RCC 7860 (cell line): Measurements from ENCODE around the gene DPAGT1.
"Not testable (repeated sequence)": the region's sequence is repeated elsewhere in the genome, so short reads cannot be mapped to it uniquely, and the experiment has no call there.

ENCODE experiments used
- DNase-seq: peaks from one replicate; pipeline ENCODE4 v3.0.0-alpha.2; 2015; ENCODE audit warnings: low spot score
- FAIRE-seq: peaks from 2 replicates; lab custom pipeline; 2012; peaks lifted over from hg19 to GRCh38; lab: Jason Lieb, UNC

Gene DPAGT1

DNA sequence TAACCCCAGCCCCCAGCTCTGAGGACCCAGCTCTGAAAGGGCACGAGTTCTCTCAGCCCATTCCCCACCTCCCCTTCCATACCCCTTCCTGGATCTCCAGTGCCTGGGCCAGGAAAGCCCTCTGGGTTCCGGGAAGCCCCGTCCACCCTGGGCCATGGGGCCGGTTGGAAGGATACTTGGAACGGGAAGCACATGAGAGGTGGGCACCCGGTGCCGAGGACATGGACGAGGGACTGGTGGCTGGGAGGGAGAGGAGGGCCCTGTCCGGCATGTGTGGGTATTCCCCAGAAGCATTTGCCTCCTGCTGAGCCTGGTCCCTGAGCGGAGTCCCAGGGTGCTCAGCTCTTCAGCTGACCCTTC lies 14.6 kb upstream of the DPAGT1 start:
- no peak for DNase-seq
- no peak for FAIRE-seq

DNA sequence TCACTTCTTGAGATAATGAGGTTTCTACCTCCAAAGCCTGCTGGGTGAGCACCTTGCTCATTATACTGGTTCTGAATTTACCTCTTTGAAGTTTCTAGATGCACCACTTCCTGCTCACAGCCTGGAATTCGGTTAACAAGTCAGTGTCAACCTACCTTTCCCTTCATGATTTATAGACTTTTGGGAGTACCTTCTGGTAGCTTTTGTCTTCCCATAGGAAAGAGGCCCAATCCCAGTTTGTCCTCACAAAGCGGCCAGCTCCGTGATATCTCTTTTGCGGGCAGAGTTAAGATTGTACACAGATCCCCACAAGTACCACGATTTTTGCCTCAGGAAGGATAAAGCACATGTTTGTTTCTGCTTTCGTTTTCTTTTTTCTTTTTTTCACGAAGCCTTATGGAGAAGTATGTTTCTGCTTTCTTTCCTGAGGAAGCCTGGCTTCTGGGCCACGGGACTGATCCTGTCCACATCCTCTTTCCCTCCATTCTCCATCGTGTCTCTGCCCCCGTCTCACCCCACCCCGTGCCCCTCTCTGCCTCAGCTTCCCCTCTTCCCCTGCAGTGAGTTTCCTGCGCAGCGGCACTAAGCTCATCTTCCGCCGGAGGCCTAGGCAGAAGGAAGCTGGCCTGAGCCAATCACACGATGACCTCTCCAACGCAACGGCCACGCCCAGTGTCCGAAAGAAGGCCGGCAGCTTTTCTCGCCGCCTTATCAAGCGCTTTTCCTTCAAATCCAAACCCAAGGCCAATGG lies 14.0 kb upstream of the DPAGT1 start:
- FAIRE-seq: no peak

DNA sequence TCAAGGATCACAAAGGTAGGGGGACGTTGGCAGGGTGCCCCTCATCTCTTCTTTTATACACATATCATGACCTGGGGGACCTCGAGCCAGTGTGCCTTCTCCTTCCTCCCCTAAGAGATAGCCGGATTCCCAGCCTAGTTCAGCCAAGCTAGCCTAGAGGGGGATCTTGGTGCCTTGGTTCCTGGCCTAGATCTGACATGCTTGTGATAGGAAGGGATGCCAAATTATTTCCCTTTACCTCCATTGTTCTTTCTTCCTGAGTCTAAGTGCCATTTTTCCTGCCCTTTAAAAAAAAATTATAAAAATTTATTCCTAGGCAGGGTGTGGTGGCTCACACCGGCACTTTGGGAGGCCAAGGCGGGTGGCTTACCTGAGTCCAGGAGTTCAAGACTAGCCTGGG lies 12.7 kb upstream of the DPAGT1 start:
- no peak for FAIRE-seq

More for the DNA sequence above, 14.0 kb upstream of the DPAGT1 start:
- DNase-seq: no peak

DNA sequence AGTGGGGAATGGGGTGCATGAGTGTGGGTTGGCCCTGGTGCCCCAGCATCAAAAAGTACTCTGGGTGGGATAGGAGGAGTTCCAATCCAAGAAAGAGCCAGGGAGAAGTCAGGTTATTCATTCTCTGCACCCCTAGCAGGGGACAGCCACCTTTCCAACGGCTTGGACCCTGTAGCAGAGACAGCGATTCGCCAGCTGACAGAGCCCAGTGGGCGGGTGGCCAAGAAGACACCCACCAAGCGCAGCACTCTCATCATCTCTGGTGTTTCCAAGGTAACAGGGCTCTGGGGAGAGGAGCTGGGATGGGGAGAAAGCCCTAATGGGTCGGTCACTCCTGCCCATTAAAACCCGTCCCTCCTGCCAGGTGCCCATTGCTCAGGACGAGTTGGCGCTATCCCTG lies 12.1 kb upstream of the DPAGT1 start:
- FAIRE-seq: no peak
- DNase-seq: no peak

More for the DNA sequence above, 12.7 kb upstream of the DPAGT1 start:
- DNase-seq: no peak

DNA sequence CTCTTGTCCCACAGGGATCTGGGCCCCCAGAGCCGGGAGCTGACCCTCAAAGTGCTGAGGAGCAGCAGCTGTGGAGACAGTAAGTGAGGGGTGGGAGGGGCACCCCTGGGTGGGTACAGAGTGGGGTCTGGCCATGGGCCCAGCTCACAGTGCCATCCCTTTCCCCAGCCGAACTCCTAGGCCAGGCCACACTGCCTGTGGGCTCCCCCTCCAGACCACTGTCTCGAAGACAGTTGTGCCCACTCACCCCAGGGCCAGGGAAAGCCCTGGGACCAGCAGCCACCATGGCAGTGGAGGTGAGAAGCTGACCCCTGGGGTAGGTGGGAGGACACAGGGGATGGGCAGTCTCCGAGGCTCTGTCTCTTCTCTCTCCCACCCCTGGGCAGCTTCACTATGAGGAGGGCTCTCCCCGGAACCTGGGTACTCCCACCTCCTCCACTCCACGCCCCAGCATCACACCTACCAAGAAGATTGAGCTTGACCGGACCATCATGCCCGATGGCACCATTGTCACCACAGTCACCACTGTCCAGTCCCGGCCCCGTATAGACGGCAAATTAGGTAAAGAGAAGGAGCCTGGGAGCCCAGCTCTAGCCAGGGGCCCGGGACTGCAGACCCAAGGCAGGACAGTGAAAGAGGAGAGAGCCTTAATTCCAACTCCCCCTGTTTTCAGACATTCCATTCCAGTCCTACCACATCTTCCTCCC lies 10.8 kb upstream of the DPAGT1 start:
- FAIRE-seq: no peak

DNA sequence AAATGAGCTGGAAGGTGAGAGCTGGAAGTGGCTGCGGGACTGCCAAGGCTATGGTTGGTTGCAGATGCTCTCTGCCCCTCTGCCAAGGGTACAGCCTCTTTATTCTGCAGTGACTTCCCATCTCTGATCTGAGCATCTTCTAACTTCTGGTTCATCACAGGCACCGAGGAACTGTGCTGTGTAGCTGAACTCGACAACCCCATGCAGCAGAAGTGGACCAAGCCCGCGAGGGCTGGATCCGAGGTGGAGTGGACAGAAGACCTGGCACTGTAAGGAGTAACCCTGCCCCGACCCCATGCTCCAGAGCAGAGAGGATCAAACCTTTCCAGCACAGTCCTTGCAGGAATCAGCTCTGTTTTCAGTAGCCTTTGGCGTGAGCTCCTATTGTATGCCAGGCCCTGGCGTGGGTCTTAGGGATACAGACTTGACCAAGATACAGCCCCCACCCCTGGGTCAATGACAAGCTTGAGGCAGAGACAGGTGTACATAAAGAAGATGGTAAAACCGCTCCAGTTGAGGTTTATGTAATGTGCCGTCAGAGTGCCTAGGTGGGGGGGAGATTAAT lies 9.8 kb upstream of the DPAGT1 start:
- DNase-seq (no peak), FAIRE-seq (no peak)

More for the DNA sequence above, 10.8 kb upstream of the DPAGT1 start:
- DNase-seq: no peak

DNA sequence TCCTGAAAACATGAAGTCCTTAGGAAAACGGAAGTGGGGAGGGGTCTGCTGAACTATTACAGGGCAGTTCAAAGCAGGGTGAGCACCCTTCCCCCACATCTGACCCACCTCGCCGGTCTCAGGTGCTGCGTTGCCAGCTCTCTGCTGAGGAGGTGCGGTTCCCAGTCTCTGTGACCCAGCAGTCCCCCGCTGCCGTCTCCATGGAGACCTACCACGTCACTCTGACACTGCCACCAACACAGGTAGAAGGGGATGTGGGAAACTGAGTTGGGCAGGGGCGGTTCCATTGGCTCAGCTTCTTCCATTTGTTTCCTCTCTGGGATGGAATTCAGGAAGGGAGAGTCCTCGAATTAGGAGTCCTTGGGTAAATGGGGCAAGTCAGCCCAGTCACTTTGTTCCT lies 8.8 kb upstream of the DPAGT1 start:
- DNase-seq: no peak
- FAIRE-seq: no peak

DNA sequence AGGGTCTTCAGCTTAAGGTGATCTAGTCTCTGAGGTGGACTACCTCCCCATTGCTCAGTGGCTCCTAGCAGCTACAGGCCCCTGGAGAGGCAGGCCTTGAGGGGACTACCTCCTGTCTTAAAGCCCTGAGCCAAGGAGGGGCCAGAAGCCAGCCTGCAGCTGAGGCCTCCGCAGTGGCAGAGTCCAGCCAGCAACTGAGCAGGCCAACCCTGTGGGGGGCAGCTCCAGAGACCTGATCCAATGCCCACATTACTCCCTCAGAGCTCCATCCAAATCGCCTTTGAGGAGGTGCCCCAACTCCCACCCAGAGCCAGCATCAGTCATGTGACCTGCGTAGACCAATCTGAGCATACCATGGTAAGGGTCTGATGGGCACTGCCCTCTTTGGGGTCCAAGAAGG lies 8.2 kb upstream of the DPAGT1 start:
- DNase-seq (no peak), FAIRE-seq (no peak)

DNA sequence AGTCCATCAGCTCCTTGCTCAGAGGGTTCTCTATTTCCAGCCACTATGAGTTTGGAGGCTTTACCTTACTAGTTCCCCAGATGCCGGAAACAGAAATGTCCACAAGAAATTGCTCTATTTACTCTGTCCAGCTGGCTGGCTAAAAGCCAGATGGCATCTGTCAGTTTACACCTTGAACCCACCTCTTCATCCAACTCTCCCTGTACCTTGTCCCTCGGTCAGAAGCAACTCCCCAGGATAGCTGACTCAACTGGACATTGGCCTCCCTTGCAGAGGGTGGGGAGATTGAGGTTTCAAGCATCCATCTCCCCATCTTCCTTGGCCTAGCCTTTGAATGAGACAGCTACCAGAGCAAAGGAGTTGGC lies 7.2 kb upstream of the DPAGT1 start:
- FAIRE-seq (no peak), DNase-seq (no peak)

DNA sequence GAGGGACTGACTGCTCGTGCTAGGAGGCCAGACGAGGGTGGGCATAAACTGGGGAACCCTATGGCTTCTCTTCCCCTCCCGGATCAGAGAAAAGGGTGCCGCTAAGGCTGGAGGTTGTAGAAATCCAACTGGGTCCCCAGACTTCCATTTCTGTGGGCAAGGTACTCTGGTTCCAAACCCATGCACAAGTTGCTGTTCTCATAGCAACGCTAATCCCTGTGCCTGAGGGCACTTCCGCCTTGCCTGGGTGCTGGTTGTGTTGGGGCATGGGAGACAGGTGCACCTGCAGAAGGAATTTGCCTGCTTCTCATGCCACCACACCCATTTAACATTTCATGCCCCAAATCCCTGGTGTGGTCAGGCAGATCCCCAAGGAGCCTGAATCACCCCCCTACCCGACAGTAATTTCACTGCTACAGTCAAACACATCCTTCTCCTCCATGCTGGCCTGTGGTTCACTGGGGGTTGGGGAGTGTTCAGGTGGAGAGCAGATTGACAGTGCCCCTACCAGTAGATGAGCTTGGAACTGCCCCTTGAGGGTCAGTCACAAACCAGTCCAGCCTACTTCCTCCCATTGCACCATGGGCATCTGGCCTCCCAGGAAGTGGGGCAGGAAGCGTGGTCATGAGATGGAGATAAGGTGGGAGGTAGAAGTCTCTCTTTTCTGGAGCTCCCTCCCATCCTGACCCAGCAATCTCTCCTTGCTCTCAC lies 6.6 kb upstream of the DPAGT1 start:
- FAIRE-seq: no peak
- DNase-seq: peak; percentile 59

DNA sequence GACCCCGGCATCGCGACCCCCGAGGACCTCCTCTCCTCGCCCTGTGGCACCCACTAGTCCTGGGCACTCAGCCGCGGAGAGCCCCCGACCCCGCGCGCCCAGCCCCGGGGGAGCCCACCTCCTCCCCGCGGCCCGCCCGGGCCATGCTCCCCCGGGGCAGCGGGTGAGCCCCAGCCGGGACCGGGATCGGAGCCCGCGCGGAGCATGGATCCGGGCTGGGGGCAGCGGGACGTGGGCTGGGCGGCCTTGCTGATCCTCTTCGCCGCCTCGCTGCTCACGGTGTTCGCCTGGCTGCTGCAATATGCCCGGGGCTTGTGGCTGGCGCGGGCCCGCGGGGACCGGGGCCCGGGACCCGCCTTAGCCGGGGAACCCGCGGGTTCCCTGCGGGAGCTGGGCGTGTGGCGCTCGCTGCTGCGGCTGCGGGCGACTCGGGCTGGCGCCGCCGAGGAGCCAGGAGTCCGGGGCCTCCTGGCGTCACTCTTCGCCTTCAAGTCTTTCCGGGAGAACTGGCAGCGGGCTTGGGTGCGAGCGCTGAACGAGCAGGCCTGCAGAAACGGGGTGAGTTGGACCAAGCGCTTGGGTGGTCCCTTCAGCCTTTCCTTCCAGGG lies 6.0 kb upstream of the DPAGT1 start:
- DNase-seq (no peak), FAIRE-seq (no peak)

DNA sequence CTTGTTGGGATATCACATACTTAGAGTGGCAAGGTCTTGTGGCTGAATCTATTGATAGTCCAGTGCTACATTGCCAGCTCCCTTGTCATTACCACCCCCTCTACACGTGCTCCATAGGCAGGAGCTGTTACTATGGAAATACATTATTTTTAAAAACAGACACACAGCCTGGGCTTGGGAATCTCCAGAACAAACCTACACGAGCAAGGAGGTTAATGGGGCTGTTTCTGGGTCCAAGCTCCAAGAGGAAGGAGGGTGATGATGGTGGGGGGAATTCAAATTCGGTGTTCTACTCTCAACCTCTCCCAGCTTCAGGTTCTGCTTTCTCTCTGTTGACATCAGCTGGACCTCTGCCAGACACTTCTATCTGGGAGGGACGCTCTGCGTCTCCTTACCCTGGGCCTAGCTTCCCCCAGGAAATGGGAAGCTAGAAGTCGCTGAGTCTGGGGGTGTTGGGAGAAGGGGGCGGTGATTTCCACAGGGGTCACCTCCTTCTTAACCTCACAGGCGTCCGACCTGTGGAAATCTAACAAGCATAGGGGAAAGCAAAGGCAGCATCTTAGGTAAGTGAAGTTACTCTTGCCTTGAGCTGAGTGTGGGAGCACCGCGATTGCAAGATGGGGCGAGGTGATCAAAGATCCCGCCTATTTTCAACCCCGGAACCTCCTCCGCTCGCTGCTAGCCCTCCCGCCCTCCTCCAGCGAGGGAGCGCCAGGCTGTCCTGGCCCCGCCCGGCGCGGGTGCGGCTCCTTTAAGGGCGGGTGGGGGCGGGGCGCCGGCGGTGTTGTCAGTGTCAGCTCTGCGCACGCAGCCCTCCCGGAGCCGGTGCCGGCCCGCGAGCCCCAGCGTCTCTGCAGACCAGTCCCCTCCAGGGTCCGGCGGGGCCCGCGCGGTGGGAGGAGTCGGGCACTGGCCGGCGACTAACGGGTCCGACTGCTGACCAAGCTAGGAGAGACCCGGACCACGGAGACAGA lies 5.2 kb upstream of the DPAGT1 start, which contains the start of gene C2CD2L:
C2CD2L (plus strand) TSS at position 781 of the 974 bp plus-strand sequence. CDS start 398 bp downstream, outside the sequence.
- FAIRE-seq: no peak
- peak; percentile 70 for DNase-seq

DNA sequence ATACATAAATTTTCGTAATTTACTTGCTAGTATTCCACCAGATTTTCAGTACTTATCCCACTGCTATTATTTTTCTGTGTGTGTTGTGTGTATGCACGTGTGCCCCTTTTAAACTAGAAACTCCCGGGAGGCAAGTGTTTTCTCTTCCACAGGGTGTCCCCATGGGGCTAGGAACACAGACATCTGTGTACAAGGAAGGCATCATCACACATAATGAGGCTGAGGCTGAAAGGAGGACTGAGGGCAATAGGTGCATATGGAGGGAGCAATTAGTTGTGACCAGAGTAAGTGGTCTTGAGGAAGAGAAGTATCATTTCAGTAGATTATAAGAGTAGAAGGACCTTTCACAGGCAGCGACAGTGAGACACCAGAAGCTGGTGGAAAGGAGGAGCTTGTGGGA lies 2.1 kb upstream of the DPAGT1 start:
- FAIRE-seq: no peak
- DNase-seq: no peak

DNA sequence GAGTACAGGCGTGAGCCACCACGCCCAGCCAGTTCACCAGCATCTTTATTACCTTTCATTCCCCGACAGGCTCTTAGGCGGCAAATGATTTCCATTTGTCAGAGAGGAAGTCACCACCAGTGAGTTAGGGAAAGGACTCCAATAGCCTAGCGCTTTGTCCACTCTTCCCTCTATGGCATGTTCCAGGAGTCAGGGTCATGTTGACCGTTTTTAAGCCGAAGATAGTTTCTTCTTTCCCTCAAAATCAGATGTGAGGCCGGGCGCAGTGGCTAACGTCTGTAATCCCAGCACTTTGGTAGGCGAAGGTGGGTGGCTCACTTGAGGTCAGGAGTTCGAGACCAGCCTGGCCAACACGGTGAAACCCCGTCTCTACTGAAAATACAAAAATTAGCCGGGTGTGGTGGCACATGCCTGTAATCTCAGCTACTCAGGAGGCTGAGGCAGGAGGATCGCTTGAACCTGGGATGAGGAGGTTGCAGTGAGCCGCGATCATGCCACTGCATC lies 1.6 kb upstream of the DPAGT1 start:
- FAIRE-seq, DNase-seq: not testable (repeated sequence)

DNA sequence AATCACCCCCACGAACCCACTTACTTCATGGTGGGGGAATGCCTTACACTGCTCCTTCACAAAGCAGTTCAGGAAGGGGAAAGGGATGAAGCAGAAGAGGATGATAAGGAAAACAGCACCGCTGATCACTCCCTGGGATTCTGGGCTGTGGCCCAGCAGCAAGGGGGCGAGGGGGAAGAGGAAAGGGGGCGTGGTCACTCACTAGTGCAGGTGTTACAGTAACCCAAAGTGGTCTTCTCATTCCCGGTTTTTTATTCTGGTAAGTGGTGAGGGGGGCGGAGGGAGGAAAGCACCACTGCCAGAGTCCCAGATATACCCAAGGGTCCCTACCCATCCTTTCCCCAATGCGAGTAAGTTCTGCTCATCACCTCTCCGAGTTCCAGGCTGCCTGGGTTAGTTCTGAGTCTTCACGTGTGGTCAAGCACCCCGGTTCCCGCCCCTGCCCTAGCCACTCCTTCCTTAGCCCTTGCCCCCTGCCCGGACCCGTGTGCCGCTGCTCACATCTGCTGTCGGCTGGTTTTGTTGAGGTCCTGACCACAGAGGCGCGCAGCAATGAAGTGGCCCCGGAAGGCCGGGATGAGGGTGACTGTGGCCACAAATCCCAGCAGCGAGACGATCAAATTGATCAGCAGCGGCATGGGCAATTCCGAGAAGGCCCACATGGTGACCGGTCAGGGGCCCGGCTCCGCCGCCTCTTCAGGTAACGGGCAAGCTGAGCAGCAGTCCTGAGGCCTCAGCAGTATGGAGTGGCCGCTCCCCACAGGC lies 477 bp downstream of the DPAGT1 start:
- no peak for DNase-seq
- no peak for FAIRE-seq

DNA sequence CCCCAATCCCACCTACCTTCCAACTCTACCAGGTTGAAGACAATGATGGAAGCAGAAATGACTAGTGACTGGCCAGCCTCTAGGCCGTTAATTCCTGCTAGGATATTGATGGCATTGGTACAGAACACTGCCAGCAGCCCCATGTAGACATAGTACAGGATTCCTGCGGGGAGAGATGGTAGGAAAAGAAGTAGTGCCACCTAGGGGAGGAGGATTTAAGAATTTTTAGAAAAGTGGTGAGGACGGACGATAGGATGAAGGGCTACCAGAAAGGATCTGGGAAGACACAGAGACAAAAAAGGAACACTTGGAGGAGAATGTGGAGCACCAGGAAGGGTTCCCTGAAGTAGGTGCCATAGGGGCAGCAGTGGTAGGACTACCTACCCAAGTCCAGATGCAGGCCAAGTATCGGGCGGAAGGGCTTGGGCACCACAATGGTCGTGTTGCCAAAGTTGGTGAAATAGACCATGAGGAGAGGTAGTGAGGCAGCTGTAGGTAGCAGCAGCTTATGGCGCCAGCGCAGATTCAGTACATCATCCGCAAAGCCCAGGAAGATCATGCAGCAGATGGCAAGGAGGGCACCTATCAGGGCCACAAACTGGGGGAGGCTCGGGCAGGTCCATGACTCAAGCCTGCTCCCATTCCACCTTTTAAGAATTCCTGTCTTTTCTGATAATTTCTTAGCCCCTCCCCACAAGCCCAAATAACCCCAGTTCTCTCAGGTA lies 1.2 kb downstream of the DPAGT1 start:
- FAIRE-seq (no peak), DNase-seq (peak; percentile 41)

DNA sequence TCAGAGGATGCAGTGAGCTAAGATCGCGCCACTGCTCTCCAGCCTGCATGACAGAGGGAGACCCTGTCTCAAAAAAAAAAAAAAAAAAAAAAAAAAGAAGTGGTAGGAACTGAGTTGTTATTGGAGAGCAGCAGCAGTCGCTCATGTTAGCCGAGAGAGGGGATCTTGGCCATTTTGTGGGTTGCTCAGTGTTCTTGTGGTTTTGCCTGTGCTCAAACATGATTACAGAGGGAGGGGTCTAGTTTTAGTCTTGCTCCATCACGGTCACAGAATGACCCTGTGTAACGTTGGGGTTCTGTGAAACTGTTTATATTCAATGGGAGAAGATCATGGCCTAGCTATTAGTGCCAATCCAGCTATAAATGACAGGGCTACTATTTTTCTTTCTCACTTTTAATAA lies 1.9 kb downstream of the DPAGT1 start:
- FAIRE-seq (no peak), DNase-seq (no peak)
